DND-41 (cell line): ENCODE measurements around the gene STAP2.

Experiments
- ATAC-seq: fragments of 200-7000 bp; cut with Tn5 transposase; 3 replicates; pipeline ENCODE4 v1.9.1; 2021; ENCODE audit warnings: low read depth; ENCODE audit not compliant: insufficient read depth
- DNase-seq: peaks from one replicate; pipeline ENCODE4 v3.0.0-alpha.2; 2020
- H2AFZ ChIP-seq: 2 replicates; pipeline ENCODE4 v1.6.0; 2012; ENCODE audit warnings: low read depth, low read length
- H3K27ac ChIP-seq: 2 replicates; pipeline ENCODE4 v1.5.1; 2012; ENCODE audit warnings: low read length, inconsistent platforms
- H3K27me3 ChIP-seq: fragments of 200-600 bp; sonication (generic); 2 replicates; pipeline ENCODE4 v1.6.0; 2012; ENCODE audit warnings: low read length, mild to moderate bottlenecking, inconsistent platforms; ENCODE audit not compliant: insufficient read depth, poor library complexity
- H3K36me3 ChIP-seq: 2 replicates; pipeline ENCODE4 v1.5.1; 2012; ENCODE audit warnings: low read length, inconsistent platforms; ENCODE audit not compliant: insufficient read depth
- H3K4me1 ChIP-seq: 2 replicates; pipeline ENCODE4 v1.5.1; 2012; ENCODE audit warnings: mild to moderate bottlenecking, low read length; ENCODE audit not compliant: insufficient read depth
- H3K4me2 ChIP-seq: 2 replicates; pipeline ENCODE4 v1.6.0; 2012; ENCODE audit warnings: mild to moderate bottlenecking, moderate library complexity, low read length, inconsistent platforms; ENCODE audit not compliant: insufficient read depth
- H3K4me3 ChIP-seq, 2 experiments: fragments of 200-600 bp in 1 of 2; shearing (Covaris generic) in 1 of 2; 2 replicates each; pipeline ENCODE4 v1.5.1; 2012 to 2016; ENCODE audit warnings: inconsistent platforms in 2 of 2, low read length in 2 of 2, mild to moderate bottlenecking in 2 of 2, low read depth in 1 of 2, moderate library complexity in 1 of 2
- H3K79me2 ChIP-seq: 2 replicates; pipeline ENCODE4 v1.6.0; 2012; ENCODE audit warnings: low read length, inconsistent platforms; ENCODE audit not compliant: insufficient read depth
- H3K9ac ChIP-seq: 2 replicates; pipeline ENCODE4 v1.6.0; 2012; ENCODE audit warnings: low read depth, mild to moderate bottlenecking, inconsistent platforms, low read length, moderate library complexity
- H3K9me3 ChIP-seq: 2 replicates; pipeline ENCODE4 v1.5.1; 2012; ENCODE audit warnings: low read length, moderate library complexity, mild to moderate bottlenecking, inconsistent platforms; ENCODE audit not compliant: insufficient read depth, severe bottlenecking
- H4K20me1 ChIP-seq: 2 replicates; pipeline ENCODE4 v1.6.0; 2012; ENCODE audit warnings: low read length; ENCODE audit not compliant: insufficient read depth
- EZH2 ChIP-seq: IDR thresholded peaks from 3 replicates; pipeline ENCODE4 v1.6.1; 2012; ENCODE audit warnings: borderline replicate concordance, low read depth, mild to moderate bottlenecking, moderate library complexity, low read length, inconsistent platforms; ENCODE audit not compliant: severe bottlenecking
- TF ChIP-seq, protein P1 (sequence below): IDR thresholded peaks from 2 replicates; pipeline ENCODE4 v1.5.1; 2012; ENCODE audit warnings: borderline replicate concordance, low read length, moderate library complexity, mild to moderate bottlenecking; ENCODE audit not compliant: poor library complexity, severe bottlenecking; ENCODE audit errors: extremely low read depth

Gene STAP2

DNA sequence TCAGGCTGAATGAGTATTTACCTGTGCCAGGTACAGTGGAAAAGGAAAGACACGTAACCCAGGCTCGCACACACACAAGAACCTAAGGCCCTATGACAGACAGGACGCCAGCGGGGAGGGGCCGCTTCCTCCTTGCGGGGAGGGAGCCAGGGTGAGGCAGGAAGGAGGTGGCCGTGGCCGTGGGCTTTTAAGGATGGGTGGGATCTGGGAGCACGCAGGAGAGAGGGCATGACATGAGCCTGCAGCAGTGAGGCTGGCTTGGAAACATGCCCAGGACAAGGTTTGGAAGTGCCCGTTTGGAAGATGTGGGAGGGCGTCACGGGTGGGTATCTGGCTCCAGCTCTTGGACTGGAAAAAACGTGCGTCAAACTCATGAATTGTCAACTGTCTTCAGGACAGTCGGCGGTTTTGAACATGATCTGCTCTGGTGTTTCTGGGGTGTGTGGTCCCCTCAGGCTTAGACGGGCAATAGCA, 41.7 kb upstream of the STAP2 start:
- H3K9me3 ChIP-seq, result no peaks in the 10 kb centered on the region
- H4K20me1 ChIP-seq, result peaks cover 78% of the 10 kb centered on the region
- peak; percentile 48; the same call in 1 of the 3 replicates for ATAC-seq
- H3K79me2 ChIP-seq, result peaks cover 92% of the 10 kb centered on the region
- H3K9ac ChIP-seq, result no peak overlapping the region
- no peaks in the 10 kb centered on the region for H3K4me1 ChIP-seq
- no peak for TF ChIP-seq EZH2
- TF ChIP-seq, protein P1, sequence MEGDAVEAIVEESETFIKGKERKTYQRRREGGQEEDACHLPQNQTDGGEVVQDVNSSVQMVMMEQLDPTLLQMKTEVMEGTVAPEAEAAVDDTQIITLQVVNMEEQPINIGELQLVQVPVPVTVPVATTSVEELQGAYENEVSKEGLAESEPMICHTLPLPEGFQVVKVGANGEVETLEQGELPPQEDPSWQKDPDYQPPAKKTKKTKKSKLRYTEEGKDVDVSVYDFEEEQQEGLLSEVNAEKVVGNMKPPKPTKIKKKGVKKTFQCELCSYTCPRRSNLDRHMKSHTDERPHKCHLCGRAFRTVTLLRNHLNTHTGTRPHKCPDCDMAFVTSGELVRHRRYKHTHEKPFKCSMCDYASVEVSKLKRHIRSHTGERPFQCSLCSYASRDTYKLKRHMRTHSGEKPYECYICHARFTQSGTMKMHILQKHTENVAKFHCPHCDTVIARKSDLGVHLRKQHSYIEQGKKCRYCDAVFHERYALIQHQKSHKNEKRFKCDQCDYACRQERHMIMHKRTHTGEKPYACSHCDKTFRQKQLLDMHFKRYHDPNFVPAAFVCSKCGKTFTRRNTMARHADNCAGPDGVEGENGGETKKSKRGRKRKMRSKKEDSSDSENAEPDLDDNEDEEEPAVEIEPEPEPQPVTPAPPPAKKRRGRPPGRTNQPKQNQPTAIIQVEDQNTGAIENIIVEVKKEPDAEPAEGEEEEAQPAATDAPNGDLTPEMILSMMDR, result no peak
- no peaks in the 10 kb centered on the region for H3K27me3 ChIP-seq
- no peak overlapping the region for H3K27ac ChIP-seq
- no peak overlapping the region for H3K4me2 ChIP-seq
- H3K36me3 ChIP-seq, result peaks cover 30% of the 10 kb centered on the region
- DNase-seq, result no peak
- H2AFZ ChIP-seq, result no peak overlapping the region
- no peak overlapping the region for H3K4me3 ChIP-seq

DNA sequence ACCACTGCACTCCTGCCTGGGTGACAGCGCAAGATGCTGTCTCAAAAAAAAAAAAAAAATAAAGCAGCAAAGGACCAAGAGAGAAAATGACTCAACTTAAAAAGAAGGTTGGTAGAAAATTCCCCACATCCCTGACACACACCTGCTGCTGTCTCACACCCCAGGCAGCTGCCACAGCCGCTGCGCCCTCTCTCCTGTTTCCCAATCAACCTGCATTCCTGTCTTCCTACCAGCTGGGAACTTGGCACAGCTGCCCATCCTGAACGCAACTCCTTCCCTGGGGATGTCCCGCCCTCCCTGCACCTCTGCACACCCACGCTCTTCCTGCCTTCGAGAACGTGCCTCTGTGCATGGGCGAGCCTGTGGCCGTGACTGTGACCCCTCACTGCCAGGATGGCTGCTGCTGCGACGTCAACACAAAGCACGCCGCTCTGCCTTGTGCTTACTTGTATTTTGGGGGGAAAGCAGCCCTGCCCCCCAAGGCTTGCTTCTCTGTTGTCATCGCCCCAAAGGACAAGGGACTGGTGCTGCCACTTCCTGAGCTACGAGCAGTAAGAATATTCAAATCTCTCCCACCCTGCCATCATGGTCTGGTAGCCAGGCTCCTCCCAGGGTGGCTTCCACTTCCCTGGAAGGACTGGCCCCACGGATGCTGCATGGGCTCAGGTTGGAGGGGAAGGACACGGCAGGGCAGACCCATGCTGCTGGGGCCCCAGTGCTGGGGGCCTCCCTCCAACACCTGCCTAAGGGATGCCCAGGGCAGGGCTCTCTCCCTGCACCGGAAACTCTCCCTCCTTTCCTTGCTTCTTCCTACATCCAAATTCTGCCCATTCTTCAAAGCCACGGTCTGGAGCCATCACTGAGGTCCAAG, 41.0 kb upstream of the STAP2 start:
- Histone ChIP-seq H3K4me2 (no peak overlapping the region), H3K4me3 (no peak overlapping the region), H2AFZ (no peak overlapping the region), H3K9ac (no peak overlapping the region), H3K9me3 (no peaks in the 10 kb centered on the region), H4K20me1 (peaks cover 82% of the 10 kb centered on the region), H3K36me3 (peaks cover 26% of the 10 kb centered on the region), H3K79me2 (peaks cover 92% of the 10 kb centered on the region), H3K27ac (no peak overlapping the region), H3K27me3 (no peaks in the 10 kb centered on the region), H3K4me1 (no peaks in the 10 kb centered on the region)
- TF ChIP-seq, protein P1, result no peak
- no peak for TF ChIP-seq EZH2
- DNase-seq, result no peak
- ATAC-seq, result no peak; the same call in 2 of the 3 replicates

DNA sequence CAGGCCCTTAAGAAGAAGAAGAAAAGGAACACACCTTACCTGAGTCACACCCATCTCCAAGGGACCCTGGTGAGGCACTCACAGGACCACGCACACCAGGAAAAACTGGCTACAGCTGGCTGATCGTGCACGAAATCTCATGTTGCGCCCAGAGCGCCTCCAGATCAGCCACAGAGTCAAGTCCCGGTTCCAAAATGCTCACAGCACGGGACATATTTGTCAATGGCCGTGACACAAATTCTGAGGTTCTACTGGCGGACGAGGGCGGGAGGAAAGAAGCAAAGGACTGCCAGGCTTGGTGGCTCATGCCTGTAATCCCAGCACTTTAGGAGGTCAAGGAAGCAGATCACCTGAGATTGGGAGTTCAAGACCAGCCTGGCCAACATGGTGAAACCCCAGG, 40.3 kb upstream of the STAP2 start:
- no peak overlapping the region for H3K9ac ChIP-seq
- TF ChIP-seq, protein P1, result no peak
- no peak for TF ChIP-seq EZH2
- H3K9me3 ChIP-seq, result no peaks in the 10 kb centered on the region
- H3K27me3 ChIP-seq, result no peaks in the 10 kb centered on the region
- H3K79me2 ChIP-seq, result peaks cover 92% of the 10 kb centered on the region
- H3K4me3 ChIP-seq, result no peak overlapping the region
- no peak overlapping the region for H3K4me2 ChIP-seq
- no peaks in the 10 kb centered on the region for H3K4me1 ChIP-seq
- no peak for DNase-seq
- ATAC-seq, result no peak
- H3K27ac ChIP-seq, result no peak overlapping the region
- peaks cover 82% of the 10 kb centered on the region for H4K20me1 ChIP-seq
- H2AFZ ChIP-seq, result no peak overlapping the region
- peaks cover 19% of the 10 kb centered on the region for H3K36me3 ChIP-seq
